Testis (tissue), 2 donors: ENCODE results near the gene MLXIPL.

Experiments used
- CTCF ChIP-seq, 3 experiments: fragments of 450-650 bp in 2 of 3; fragments of 200-600 bp in 1 of 3; sonication (generic) in 1 of 3; IDR thresholded peaks; one replicate each; pipeline ENCODE4 v1.5.1; 2016 to 2019; ENCODE audit warnings: antibody characterized with exemption in 3 of 3, mild to moderate bottlenecking in 2 of 3, moderate library complexity in 1 of 3
- POLR2A ChIP-seq: fragments of 450-650 bp; IDR thresholded peaks from one replicate; pipeline ENCODE4 v1.6.1; 2017; ENCODE audit warnings: antibody characterized with exemption, mild to moderate bottlenecking, moderate library complexity

- TF ChIP-seq CTCF (IDR thresholded peaks at IDR 0.05), result no peak
- TF ChIP-seq POLR2A, result no peak
Measured at GRCh38 chr7:73597978-73598782, 26.1 kb downstream of the MLXIPL start.
